ENCODE results near the gene ISOC2.

- TF ChIP-seq POLR2A (IDR thresholded peaks at IDR 0.05; ENCODE audit: low read length): no peak
- TF ChIP-seq RAD21 (conservative IDR thresholded peaks at IDR 0.05 in 1 of 2, IDR thresholded peaks at IDR 0.05 in 1 of 2): no peak
- TF ChIP-seq CTCF (IDR thresholded peaks at IDR 0.05): no peak
- no peak for TF ChIP-seq JUN (IDR thresholded peaks at IDR 0.05)
- TF ChIP-seq JUNB (IDR thresholded peaks at IDR 0.05): no peak
Measured at GRCh38 chr19:55455576-55456235, 5.7 kb downstream of the ISOC2 start.

Data from A549 (cell line).